H9 (cell line): ENCODE results near the gene FJX1. TPM values are rescaled to one million over a fixed set of nuclear protein-coding genes. Genes with fewer than 3 reads are reported as not detected.

Experiments used
- DNase-seq: peaks from one replicate; pipeline ENCODE4 v3.0.0-alpha.2; 2017
- H2AFZ ChIP-seq: one replicate; pipeline ENCODE4 v1.6.1; 2013; ENCODE audit warnings: mild to moderate bottlenecking, low read length, control low read depth, moderate library complexity
- H2AK5ac ChIP-seq: 2 replicates; pipeline ENCODE4 v1.6.1; 2013; ENCODE audit warnings: low read length, control low read depth, mixed read lengths; ENCODE audit not compliant: insufficient read length
- H2BK120ac ChIP-seq: one replicate; pipeline ENCODE4 v1.6.1; 2013; ENCODE audit warnings: low read depth, mild to moderate bottlenecking, low read length, control low read depth, inconsistent platforms; ENCODE audit not compliant: poor library complexity, severe bottlenecking
- H2BK12ac ChIP-seq: 2 replicates; pipeline ENCODE4 v1.6.1; 2013; ENCODE audit warnings: low read length, control low read depth, mixed read lengths, low read depth; ENCODE audit not compliant: insufficient read length
- H2BK15ac ChIP-seq: 2 replicates; pipeline ENCODE4 v1.6.1; 2013; ENCODE audit warnings: low read depth, low read length, control low read depth
- H2BK20ac ChIP-seq: one replicate; pipeline ENCODE4 v1.6.1; 2013; ENCODE audit warnings: low read depth, mild to moderate bottlenecking, low read length, control low read depth, inconsistent platforms; ENCODE audit not compliant: poor library complexity, severe bottlenecking
- H2BK5ac ChIP-seq: 2 replicates; pipeline ENCODE4 v1.6.1; 2013; ENCODE audit warnings: low read length, control low read depth, mixed read lengths; ENCODE audit not compliant: insufficient read length
- H3K14ac ChIP-seq: 2 replicates; pipeline ENCODE4 v1.6.1; 2013; ENCODE audit warnings: low read length, control low read depth; ENCODE audit not compliant: insufficient read depth
- H3K18ac ChIP-seq: 2 replicates; pipeline ENCODE4 v1.6.1; 2013; ENCODE audit warnings: low read depth, mild to moderate bottlenecking, mixed read lengths, low read length, control low read depth; ENCODE audit not compliant: insufficient read length
- H3K23ac ChIP-seq: 2 replicates; pipeline ENCODE4 v1.6.1; 2013; ENCODE audit warnings: low read length, control low read depth, mixed read lengths, low read depth; ENCODE audit not compliant: insufficient read length
- H3K23me2 ChIP-seq: 2 replicates; pipeline ENCODE4 v1.6.1; 2013; ENCODE audit warnings: low read depth, mild to moderate bottlenecking, mixed read lengths, low read length, control low read depth; ENCODE audit not compliant: insufficient read length, poor library complexity, severe bottlenecking
- H3K27ac ChIP-seq: 2 replicates; pipeline ENCODE4 v1.5.1; 2013; ENCODE audit warnings: low read length, control low read depth, mixed read lengths, low read depth; ENCODE audit not compliant: insufficient read length
- H3K27me3 ChIP-seq: 2 replicates; pipeline ENCODE4 v1.6.1; 2013; ENCODE audit warnings: low read length, control low read depth, inconsistent platforms; ENCODE audit not compliant: insufficient read depth
- H3K4ac ChIP-seq: 2 replicates; pipeline ENCODE4 v1.6.1; 2013; ENCODE audit warnings: low read depth, mild to moderate bottlenecking, control low read depth, inconsistent platforms, low read length, moderate library complexity
- H3K4me1 ChIP-seq: 2 replicates; pipeline ENCODE4 v1.6.1; 2013; ENCODE audit warnings: low read length, control low read depth, inconsistent platforms; ENCODE audit not compliant: insufficient read depth
- H3K4me2 ChIP-seq: 2 replicates; pipeline ENCODE4 v1.6.1; 2013; ENCODE audit warnings: low read length, control low read depth, mixed read lengths; ENCODE audit not compliant: insufficient read length, insufficient read depth
- H3K56ac ChIP-seq: 2 replicates; pipeline ENCODE4 v1.6.1; 2013; ENCODE audit warnings: low read depth, mild to moderate bottlenecking, mixed read lengths, low read length, control low read depth; ENCODE audit not compliant: insufficient read length
- H3K79me1 ChIP-seq: 2 replicates; pipeline ENCODE4 v1.6.1; 2013; ENCODE audit warnings: low read depth, mild to moderate bottlenecking, moderate library complexity, low read length, control low read depth, inconsistent platforms; ENCODE audit not compliant: insufficient read depth, poor library complexity, severe bottlenecking
- H3K79me2 ChIP-seq: 2 replicates; pipeline ENCODE4 v1.6.1; 2013; ENCODE audit warnings: low read length, control low read depth, inconsistent platforms; ENCODE audit not compliant: insufficient read depth
- H3K9ac ChIP-seq: 2 replicates; pipeline ENCODE4 v1.6.1; 2013; ENCODE audit warnings: low read length, control low read depth, mixed read lengths; ENCODE audit not compliant: insufficient read length; ENCODE audit errors: extremely low read depth
- H3K9me3 ChIP-seq: one replicate; pipeline ENCODE4 v1.6.1; 2013; ENCODE audit warnings: low read depth, low read length, inconsistent platforms; ENCODE audit not compliant: control insufficient read depth
- H3T11ph ChIP-seq: one replicate; pipeline ENCODE4 v1.6.1; 2013; ENCODE audit warnings: mild to moderate bottlenecking, low read length, control low read depth, inconsistent platforms
- H4K20me1 ChIP-seq: one replicate; pipeline ENCODE4 v1.6.1; 2013; ENCODE audit not compliant: control insufficient read depth, insufficient read length, insufficient read depth
- H4K5ac ChIP-seq: 2 replicates; pipeline ENCODE4 v1.6.1; 2013; ENCODE audit warnings: low read depth, mild to moderate bottlenecking, mixed read lengths, low read length, control low read depth; ENCODE audit not compliant: insufficient read length
- H4K8ac ChIP-seq: replicated peaks from 2 replicates; pipeline ENCODE4 v1.6.1; 2013; ENCODE audit warnings: low read length, control low read depth, mixed read lengths, low read depth; ENCODE audit not compliant: insufficient read length
- H4K91ac ChIP-seq: 2 replicates; pipeline ENCODE4 v1.6.1; 2013; ENCODE audit warnings: low read depth, mild to moderate bottlenecking, moderate library complexity, mixed read lengths, low read length, control low read depth; ENCODE audit not compliant: insufficient read length
- H3K27ac Mint-ChIP-seq, 3 experiments: 2 replicates in 2 of 3; 3 replicates in 1 of 3; pipeline ENCODE4 v1.8.0; 2020 to 2021; ENCODE audit warnings: mixed read lengths in 3 of 3, mild to moderate bottlenecking in 1 of 3, moderate library complexity in 1 of 3
- H3K27me3 Mint-ChIP-seq: 2 replicates; pipeline ENCODE4 v1.8.0; 2021; ENCODE audit warnings: low read depth, mild to moderate bottlenecking, moderate library complexity, mixed read lengths
- H3K36me3 Mint-ChIP-seq, 3 experiments: 2 replicates in 2 of 3; 3 replicates in 1 of 3; pipeline ENCODE4 v1.8.0; 2020 to 2021; ENCODE audit warnings: low read depth in 3 of 3, mixed read lengths in 3 of 3; ENCODE audit not compliant: insufficient read depth in 1 of 3
- H3K4me1 Mint-ChIP-seq, 2 experiments: 2 replicates each; pipeline ENCODE4 v1.8.0; 2020; ENCODE audit warnings: mixed read lengths in 2 of 2
- H3K4me3 Mint-ChIP-seq, 2 experiments: 2 replicates in 1 of 2; 3 replicates in 1 of 2; pipeline ENCODE4 v1.8.0; 2020 to 2021; ENCODE audit warnings: mild to moderate bottlenecking in 2 of 2, mixed read lengths in 2 of 2, moderate library complexity in 1 of 2
- H3K9me3 Mint-ChIP-seq, 2 experiments: 2 replicates in 1 of 2; 3 replicates in 1 of 2; pipeline ENCODE4 v1.8.0; 2020; ENCODE audit warnings: mild to moderate bottlenecking in 2 of 2, mixed read lengths in 2 of 2, moderate library complexity in 1 of 2
- CTCF ChIP-seq: fragments of 200-600 bp; sonication (generic); conservative IDR thresholded peaks from 3 replicates; pipeline ENCODE4 v1.8.0; 2021; ENCODE audit warnings: antibody characterized with exemption, mild to moderate bottlenecking
- WGBS: extraction: QIAGEN DNeasy Blood & Tissue Kit; methylation state at CpG from one replicate; pipeline ENCODE4 v1.1.7; 2013; ENCODE audit warnings: missing lambda C conversion rate, low lambda C conversion rate, mixed read lengths; ENCODE audit not compliant: insufficient read length; ENCODE audit errors: extremely low coverage; 5-methylcytosine and 5-hydroxymethylcytosine counted together
- total RNA-seq: library from RNA; stranded (reverse); gene quantifications from 2 replicates; pipeline ENCODE4 v1.2.1, GENCODE V29; 2021

The FJX1 gene
- total RNA-seq, 1 experiment from 2014 or later = 11.5 TPM

GRCh38 chr11:35614939-35615569 is 3.2 kb upstream of the FJX1 start:
- Histone ChIP-seq H2BK5ac (no peak overlapping the region), H2BK15ac (no peak overlapping the region), H3T11ph (no peak overlapping the region), H3K56ac (no peak overlapping the region), H4K5ac (no peak overlapping the region), H3K79me2 (no peaks in the 10 kb centered on the region), H3K14ac (no peak overlapping the region), H2BK120ac (no peak overlapping the region), H2AFZ (no peak overlapping the region), H2BK12ac (no peak overlapping the region), H3K4me2 (no peak overlapping the region), H3K4me1 (no peaks in the 10 kb centered on the region; the same call in 1 of the 2 replicates), H4K91ac (no peak overlapping the region), H3K23ac (no peak overlapping the region), H3K18ac (no peak overlapping the region), H4K8ac (no peak overlapping the region), H2AK5ac (no peak overlapping the region), H3K9ac (no peak overlapping the region), H3K4ac (no peak overlapping the region), H3K27me3 (peaks cover 5% of the 10 kb centered on the region; the same call in 1 of the 2 replicates), H2BK20ac (no peak overlapping the region), H3K27ac (no peak overlapping the region), H3K79me1 (no peaks in the 10 kb centered on the region), H3K23me2 (peaks cover 16% of the 10 kb centered on the region), H4K20me1 (no peaks in the 10 kb centered on the region), H3K9me3 (no peaks in the 10 kb centered on the region)
- DNase-seq = no peak
- Mint-ChIP-seq H3K9me3 (peaks cover 5 to 6% of the 10 kb centered on the region in 2 experiments; a peak in 4 of 5 replicates), H3K4me1 (peaks cover 16 to 36% of the 10 kb centered on the region in 2 experiments), H3K27ac (no peak overlapping the region), H3K36me3 (0 out of 7 replicates have a peak, but pooled peaks cover 0 to 2% (median 0%) of the 10 kb centered on the region in 3 experiments), H3K4me3 (no peak overlapping the region), H3K27me3 (peaks cover 47% of the 10 kb centered on the region)
- TF ChIP-seq CTCF = no peak
- no CpG with 5 or more reads among the region's 1 CpG for WGBS
